Subcutaneous abdominal adipose tissue (tissue), 5 donors: ENCODE measurements around the gene EYA2.

ENCODE experiments used
- H3K27ac ChIP-seq: one replicate; pipeline ENCODE4 v1.7.0; 2013; ENCODE audit warnings: low read depth, mild to moderate bottlenecking, inconsistent platforms, low read length, moderate library complexity
- H3K27me3 ChIP-seq, 5 donors: one replicate each; pipeline ENCODE4 v1.7.0; 2013; ENCODE audit warnings: low read length in 5 of 5, inconsistent platforms in 1 of 5; ENCODE audit not compliant: control insufficient read depth in 5 of 5, insufficient read depth in 4 of 5
- H3K36me3 ChIP-seq, 5 donors: one replicate each; pipeline ENCODE4 v1.7.0; 2013; ENCODE audit warnings: low read length in 5 of 5; ENCODE audit not compliant: control insufficient read depth in 5 of 5, insufficient read depth in 5 of 5
- H3K4me1 ChIP-seq, 5 donors: one replicate each; pipeline ENCODE4 v1.7.0; 2013; ENCODE audit warnings: low read length in 5 of 5, mild to moderate bottlenecking in 3 of 5, moderate library complexity in 1 of 5; ENCODE audit not compliant: control insufficient read depth in 5 of 5, insufficient read depth in 5 of 5
- H3K4me3 ChIP-seq, 5 donors: one replicate each; pipeline ENCODE4 v1.7.0; 2013; ENCODE audit warnings: low read length in 5 of 5, low read depth in 1 of 5
- H3K9ac ChIP-seq, 5 donors: one replicate each; pipeline ENCODE4 v1.7.0; 2013; ENCODE audit warnings: low read length in 5 of 5, mild to moderate bottlenecking in 4 of 5, moderate library complexity in 3 of 5
- H3K9me3 ChIP-seq, 5 donors: one replicate each; pipeline ENCODE4 v1.7.0; 2013; ENCODE audit warnings: low read length in 5 of 5; ENCODE audit not compliant: control insufficient read depth in 5 of 5
- donor health status: healthy.
- donor health status: healthy.
- donor health status: healthy.
- donor health status: healthy.
- donor health status: healthy.

EYA2 gene

DNA sequence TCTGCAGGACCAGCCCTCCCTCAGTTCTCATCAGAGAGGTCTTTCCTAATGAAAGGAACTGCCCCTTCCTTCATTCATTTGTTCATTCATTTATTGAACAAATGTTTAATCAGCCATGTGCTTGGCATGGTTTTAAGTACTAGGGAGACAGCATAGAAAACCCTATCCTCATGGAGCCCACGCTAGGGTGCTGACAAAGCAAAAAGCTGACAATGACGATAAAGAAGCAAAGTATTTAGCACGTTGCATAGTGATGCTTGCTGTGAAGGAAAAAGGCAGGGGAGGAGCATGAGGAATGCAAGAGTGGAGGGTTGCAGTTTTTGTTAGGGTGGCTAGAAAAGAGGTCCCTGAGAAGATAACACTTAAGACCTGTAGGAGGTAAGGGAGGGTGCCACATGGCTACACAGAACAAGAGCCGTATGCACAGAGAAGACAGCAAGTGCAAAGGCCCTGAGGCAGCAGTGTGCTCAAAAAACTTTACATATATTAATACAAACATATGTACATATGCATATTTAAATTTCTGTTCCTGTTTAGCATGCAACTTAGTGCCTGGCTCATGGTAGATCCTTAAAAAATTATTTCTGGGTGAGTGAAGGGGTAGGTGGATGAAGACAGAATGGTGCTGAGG lies 98.9 kb downstream of the EYA2 start:
- H3K4me1 ChIP-seq, result peaks cover 0 to 30% (median 24%) of the 10 kb centered on the region in 5 donors
- peaks cover 0 to 2% (median 0%) of the 10 kb centered on the region in 5 donors for H3K27me3 ChIP-seq
- no peak overlapping the region for H3K4me3 ChIP-seq
- H3K9me3 ChIP-seq, result no peaks in the 10 kb centered on the region
- no peak overlapping the region for H3K9ac ChIP-seq
- H3K27ac ChIP-seq, result no peak overlapping the region
- no peaks in the 10 kb centered on the region for H3K36me3 ChIP-seq

DNA sequence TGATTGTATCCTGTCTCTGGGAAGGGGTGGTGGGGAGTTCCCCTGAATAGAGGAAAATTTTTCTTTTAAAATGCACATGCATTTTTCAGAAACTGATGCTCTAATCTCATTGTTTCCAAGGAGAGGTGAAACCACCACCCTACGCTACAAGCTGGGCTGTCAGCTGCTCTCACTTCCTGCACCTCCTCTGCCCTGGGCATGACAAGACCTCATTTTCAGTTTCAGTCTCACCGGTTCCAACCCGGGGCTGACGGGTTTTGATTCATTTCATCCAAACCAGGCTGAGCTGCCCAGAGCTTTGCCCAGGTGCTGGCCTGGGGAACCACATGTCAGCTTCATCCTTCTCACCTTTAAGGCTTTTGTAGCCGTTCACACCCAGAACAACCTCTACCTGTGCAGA lies 99.7 kb downstream of the EYA2 start:
- H3K9ac ChIP-seq, result no peak overlapping the region
- no peak overlapping the region for H3K27ac ChIP-seq
- H3K27me3 ChIP-seq, result peaks cover 0 to 2% (median 0%) of the 10 kb centered on the region in 5 donors
- H3K9me3 ChIP-seq, result no peaks in the 10 kb centered on the region
- H3K36me3 ChIP-seq, result no peaks in the 10 kb centered on the region
- no peak overlapping the region for H3K4me3 ChIP-seq
- H3K4me1 ChIP-seq, result peaks cover 0 to 37% (median 30%) of the 10 kb centered on the region in 5 donors

DNA sequence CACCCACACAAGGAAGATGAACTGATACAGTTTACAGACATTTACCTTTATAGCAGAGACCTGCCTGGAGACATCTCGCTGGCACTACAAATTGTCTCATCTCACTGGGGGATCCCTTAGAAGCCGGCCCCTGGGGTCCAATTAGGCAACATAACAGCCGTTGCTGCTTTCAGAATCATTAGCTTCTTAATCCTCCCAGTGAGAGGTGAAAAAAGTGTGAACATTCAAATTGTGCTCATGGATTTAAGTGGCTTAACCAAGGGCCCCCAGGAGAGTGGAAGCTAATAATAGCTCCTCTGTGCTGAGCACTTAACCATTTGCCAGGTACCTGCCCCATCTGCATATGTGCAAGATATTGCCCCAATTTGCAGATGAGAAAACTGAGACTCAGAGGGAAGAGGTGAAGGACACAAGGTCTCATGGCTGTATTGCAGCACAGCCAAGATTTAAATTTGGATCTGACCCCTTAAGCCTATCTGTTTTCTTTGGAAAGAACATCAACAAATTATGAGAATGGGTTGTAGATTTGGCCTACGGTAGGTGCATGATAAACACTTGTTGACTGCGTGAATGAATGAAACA lies 101.0 kb downstream of the EYA2 start:
- Histone ChIP-seq H3K9ac (no peak overlapping the region), H3K36me3 (no peaks in the 10 kb centered on the region), H3K27me3 (peaks cover 0 to 2% (median 0%) of the 10 kb centered on the region in 5 donors), H3K27ac (no peak overlapping the region), H3K4me1 (peaks cover 0 to 30% (median 22%) of the 10 kb centered on the region in 5 donors), H3K9me3 (no peaks in the 10 kb centered on the region), H3K4me3 (no peak overlapping the region)

DNA sequence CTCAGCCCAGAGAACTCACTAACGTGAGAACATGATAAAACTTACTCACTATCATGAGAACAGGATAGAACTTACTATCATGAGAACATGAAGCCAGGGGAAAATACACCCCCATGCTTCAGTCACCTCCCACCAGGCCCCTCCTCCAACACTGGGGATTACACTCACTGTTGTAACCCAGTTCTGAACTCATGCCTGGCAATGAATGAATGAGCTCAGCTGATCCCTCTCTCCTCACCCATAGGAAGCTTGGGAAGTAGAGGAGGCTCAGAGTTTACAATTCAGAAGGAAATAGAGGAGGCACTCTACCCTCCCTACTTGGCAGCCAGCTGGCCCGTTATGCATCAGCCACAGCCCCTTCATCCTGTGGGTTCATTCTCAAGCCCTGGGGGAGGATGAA lies 102.5 kb downstream of the EYA2 start:
- H3K9ac ChIP-seq, result no peak overlapping the region
- H3K27me3 ChIP-seq, result peaks cover 0 to 2% (median 0%) of the 10 kb centered on the region in 5 donors
- no peaks in the 10 kb centered on the region for H3K9me3 ChIP-seq
- no peak overlapping the region for H3K4me3 ChIP-seq
- peaks cover 0 to 25% (median 17%) of the 10 kb centered on the region in 5 donors for H3K4me1 ChIP-seq
- no peak overlapping the region for H3K27ac ChIP-seq
- peaks cover 0 to 2% (median 0%) of the 10 kb centered on the region in 5 donors for H3K36me3 ChIP-seq

DNA sequence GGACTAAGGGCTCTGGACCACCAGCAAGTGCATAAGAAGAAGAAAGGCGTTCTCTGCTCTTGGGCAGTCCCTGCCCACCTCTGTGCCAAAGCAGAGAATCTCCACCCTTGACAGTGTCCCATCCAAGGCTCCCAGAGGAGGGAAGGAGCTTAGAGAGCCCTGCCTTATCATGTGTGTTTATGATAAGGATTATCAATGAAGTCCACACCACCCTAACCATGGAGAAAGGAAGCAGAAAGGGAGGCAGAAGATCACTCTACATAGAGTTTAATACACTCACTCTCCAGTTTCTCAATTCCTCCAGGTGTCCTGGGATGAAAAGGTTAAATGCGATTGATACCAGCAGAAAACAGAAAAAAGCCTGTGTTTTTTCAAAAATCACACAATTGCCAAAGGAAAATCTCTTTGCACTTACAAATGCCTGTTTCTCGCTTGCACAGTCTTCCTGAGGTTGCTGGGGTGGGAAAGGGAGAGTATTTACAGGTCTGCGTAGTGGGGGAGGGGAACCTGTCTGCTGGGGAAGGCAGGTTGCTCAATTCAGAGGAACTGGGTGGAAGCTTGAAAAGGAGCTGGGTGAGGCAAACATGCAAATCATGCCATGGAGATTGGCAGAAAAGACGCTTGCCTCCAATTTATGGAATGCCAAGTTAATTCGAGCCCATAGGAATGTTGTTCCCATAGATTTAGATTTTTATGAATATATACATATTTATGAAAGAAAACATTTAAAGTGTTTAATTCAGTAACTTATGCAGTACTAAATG lies 104.0 kb downstream of the EYA2 start:
- Histone ChIP-seq H3K27ac (no peak overlapping the region), H3K36me3 (peaks cover 0 to 11% (median 3%) of the 10 kb centered on the region in 5 donors), H3K27me3 (peaks cover 0 to 2% (median 0%) of the 10 kb centered on the region in 5 donors), H3K9me3 (no peaks in the 10 kb centered on the region), H3K9ac (peak overlapping the region in 1 of 5 donors; percentile 6), H3K4me1 (peaks cover 0 to 25% (median 17%) of the 10 kb centered on the region in 5 donors), H3K4me3 (no peak overlapping the region)

DNA sequence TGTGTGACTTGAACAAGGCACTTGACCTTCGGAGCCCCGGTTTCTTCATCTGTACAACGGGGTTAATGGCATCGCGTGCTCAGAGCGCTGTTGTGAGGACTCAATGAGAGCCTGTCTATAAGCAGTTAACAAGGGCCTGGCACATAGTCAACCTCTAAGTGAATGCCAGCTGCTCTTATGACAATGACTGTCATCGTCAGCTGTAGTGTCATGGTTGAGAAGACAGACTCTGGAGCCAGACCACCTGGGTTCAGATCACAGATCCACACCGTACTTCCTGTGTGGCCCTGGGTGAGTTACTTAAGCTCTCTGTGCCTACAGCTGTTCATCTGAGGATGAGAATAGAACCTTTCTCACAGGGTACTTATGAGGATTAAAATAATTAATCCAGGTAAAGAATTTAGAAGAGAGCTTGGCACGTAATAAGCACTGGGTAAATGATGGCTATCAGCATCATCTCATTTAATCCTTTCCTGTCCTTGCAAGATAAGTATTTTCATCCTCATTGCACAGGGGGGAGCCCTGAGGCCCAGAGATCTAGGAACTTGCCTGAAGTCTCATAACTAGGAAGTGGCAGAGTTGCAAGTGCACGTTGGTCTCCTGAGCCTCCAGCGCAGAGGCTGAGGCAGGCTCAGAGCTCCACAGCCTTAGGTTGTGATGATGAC lies 105.3 kb downstream of the EYA2 start:
- Histone ChIP-seq H3K4me1 (peaks cover 0 to 25% (median 17%) of the 10 kb centered on the region in 5 donors), H3K36me3 (peaks cover 0 to 15% (median 6%) of the 10 kb centered on the region in 5 donors), H3K27ac (no peak overlapping the region), H3K4me3 (no peak overlapping the region), H3K27me3 (peaks cover 0 to 2% (median 0%) of the 10 kb centered on the region in 5 donors), H3K9ac (no peak overlapping the region), H3K9me3 (peaks cover 0 to 3% (median 0%) of the 10 kb centered on the region in 5 donors)

DNA sequence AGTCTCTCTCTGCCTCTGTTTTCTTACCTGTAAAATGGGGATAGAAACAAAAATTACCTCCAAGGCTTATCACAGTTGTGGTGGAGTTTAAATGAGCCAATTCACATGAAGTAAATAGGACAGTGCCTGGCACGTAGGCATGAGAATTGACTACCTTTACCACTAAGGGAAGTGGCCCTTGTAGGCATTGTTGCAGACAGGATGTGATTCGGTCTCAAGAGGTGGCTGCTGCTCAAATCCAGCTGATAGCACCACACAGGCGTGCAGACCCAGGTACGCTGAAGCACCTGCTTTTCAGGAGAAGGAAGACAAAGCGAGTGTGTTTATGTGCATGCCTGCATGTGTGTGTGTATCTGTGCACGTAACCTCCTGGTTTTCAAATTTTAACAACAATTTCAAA lies 108.6 kb downstream of the EYA2 start:
- Histone ChIP-seq H3K9me3 (peaks cover 0 to 3% (median 0%) of the 10 kb centered on the region in 5 donors), H3K4me3 (no peak overlapping the region), H3K4me1 (peaks cover 0 to 13% (median 7%) of the 10 kb centered on the region in 5 donors), H3K27me3 (no peaks in the 10 kb centered on the region), H3K27ac (no peak overlapping the region), H3K36me3 (peaks cover 5 to 39% (median 16%) of the 10 kb centered on the region in 5 donors), H3K9ac (no peak overlapping the region)

DNA sequence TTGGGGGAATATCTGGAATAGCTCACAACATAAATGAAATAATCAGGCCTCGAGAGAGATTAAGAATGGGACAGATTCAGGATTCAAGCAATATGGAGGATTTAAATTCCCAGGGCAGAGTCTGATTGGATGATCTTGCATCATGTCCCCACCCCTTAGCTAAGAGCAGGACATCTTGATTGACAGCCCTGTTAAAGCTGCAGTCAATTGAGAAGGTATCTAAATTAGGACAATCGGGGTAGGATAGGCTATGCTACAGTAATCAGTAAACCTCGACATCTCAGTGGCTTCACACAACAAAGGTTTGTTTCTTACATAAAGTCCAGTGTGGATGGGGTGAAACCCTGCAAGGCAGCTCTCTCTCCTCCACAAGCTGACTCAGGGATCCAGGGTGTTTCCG lies 109.5 kb downstream of the EYA2 start:
- H3K36me3 ChIP-seq, result peaks cover 5 to 39% (median 18%) of the 10 kb centered on the region in 5 donors
- H3K27me3 ChIP-seq, result no peaks in the 10 kb centered on the region
- peaks cover 0 to 3% (median 0%) of the 10 kb centered on the region in 5 donors for H3K4me1 ChIP-seq
- no peak overlapping the region for H3K4me3 ChIP-seq
- H3K27ac ChIP-seq, result no peak overlapping the region
- H3K9me3 ChIP-seq, result peaks cover 0 to 3% (median 0%) of the 10 kb centered on the region in 5 donors
- H3K9ac ChIP-seq, result no peak overlapping the region

DNA sequence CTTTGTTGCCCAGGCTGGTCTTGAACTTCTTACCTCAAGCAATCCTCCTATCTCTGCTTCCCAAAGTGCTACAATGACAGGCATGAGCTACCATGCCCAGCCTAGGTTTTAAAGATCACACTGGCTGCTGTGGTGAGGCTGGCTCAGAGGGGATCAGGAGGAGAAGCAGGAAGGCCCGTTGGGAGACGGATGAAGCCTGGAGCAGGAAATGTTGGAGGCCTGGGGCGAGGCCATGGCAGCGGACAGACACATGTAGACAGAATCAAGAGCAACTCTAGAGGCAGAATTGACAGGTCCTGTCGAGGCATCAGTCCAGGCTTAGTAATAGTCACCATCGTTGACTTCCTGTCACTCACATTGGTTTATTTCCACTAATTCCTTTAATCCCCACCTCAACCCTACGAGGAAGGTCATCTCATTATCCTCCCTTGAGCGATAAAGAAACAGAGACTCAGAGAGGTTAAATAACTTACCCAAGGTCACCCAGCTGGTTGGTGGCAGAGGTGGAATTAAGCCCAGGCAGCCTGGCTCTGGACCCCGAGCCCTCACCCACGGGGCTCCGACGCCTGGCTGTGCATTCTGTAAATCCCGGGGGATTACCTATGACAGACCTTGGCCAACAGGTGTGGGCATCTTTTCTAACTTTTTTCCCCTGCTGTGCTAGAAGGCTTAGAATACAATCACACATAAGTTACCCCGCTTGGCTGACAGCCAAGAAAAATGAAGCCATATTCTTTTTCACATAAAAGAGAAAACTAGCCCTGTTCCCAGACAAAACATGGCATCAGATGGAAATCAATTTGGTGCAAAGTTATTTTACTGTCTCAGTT lies 113.4 kb downstream of the EYA2 start:
- Histone ChIP-seq H3K36me3 (peaks cover 3 to 32% (median 18%) of the 10 kb centered on the region in 5 donors), H3K27ac (no peak overlapping the region), H3K9me3 (peaks cover 0 to 3% (median 0%) of the 10 kb centered on the region in 5 donors), H3K4me3 (no peak overlapping the region), H3K4me1 (no peaks in the 10 kb centered on the region), H3K9ac (no peak overlapping the region), H3K27me3 (no peaks in the 10 kb centered on the region)
